ENCODE measurements around the gene ZNF865. TPM values are rescaled to one million over a fixed set of nuclear protein-coding genes. Genes with fewer than 3 reads are reported as not detected.

Gene ZNF865
- total and polyA plus RNA-seq, 2 donors (not counting 1 experiment from before 2014, with no cell fraction given): 11.3 to 22.7 TPM

DNA sequence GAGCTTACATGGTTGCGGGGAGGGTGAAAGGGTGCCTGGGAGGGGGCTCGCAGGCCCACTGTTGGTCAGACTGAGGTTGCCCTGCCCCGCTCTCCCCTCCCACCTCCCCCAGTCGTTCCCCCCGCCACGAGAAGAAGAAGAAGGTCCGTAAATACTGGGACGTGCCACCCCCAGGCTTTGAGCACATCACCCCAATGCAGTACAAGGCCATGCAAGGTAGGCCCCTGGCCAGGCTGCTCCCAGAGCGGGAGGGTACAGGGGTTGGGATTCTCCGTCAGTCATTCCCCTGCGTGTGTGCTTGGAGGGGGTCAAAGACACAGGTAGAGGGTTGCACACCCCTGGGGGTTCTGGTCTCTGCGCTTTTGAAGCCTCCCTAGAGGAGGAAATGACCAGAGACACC is 55.0 kb downstream of the ZNF865 start:
- intact Hi-C loops (cut with micrococcal nuclease): no loop called here
- POLR2A ChIA-PET: no interaction called here
- H3K4me1 Mint-ChIP-seq: peaks cover 52% of the 10 kb centered on the region

DNA sequence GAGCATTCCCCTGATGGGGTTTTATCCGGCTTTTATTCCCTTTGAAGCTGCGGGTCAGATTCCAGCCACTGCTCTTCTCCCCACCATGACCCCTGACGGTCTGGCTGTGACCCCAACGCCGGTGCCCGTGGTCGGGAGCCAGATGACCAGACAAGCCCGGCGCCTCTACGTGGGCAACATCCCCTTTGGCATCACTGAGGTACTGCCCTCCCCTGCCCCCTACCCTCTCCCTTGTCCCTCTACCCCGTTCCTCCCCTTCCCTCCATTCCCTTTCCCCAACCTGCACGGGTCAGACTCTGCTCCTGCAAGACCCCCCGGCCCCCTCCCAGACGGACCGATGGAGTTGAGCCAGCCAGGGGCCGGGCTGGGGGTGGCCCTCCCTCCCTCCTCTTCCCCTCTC is 55.5 kb downstream of the ZNF865 start:
- Histone ChIP-seq H3K36me3 (replicated peaks in 1 of 2; ENCODE audit: control extremely low read depth in 1 of 2, control insufficient read depth in 1 of 2, extremely low read depth in 1 of 2, insufficient read depth in 2 of 2, low read length in 1 of 2) (peaks cover 0 to 75% of the 10 kb centered on the region in 2 experiments), H3K27me3 (replicated peaks in 1 of 4; ENCODE audit: control extremely low read depth in 1 of 4, control insufficient read depth in 3 of 4, insufficient read depth in 4 of 4, low read length in 3 of 4) (no peaks in the 10 kb centered on the region), H3K9me3 (ENCODE audit: control extremely low read depth in 1 of 3, control insufficient read depth in 2 of 3, insufficient read depth in 1 of 3, low read length in 2 of 3) (no peaks in the 10 kb centered on the region), H3K79me2 (ENCODE audit: control insufficient read depth, insufficient read depth, low read length) (peaks cover 99% of the 10 kb centered on the region), H3K4me3 (ENCODE audit: control extremely low read depth in 1 of 5, extremely low read depth in 1 of 5, insufficient read depth in 1 of 5, low read depth in 2 of 5, low read length in 4 of 5) (no peak overlapping the region), H4K20me1 (ENCODE audit: control insufficient read depth, insufficient read depth, low read length, poor library complexity, severe bottlenecking) (peaks cover 96% of the 10 kb centered on the region), H3K9ac (ENCODE audit: low read length) (no peak overlapping the region), H3K27ac (ENCODE audit: low read length in 2 of 2) (no peak overlapping the region), H2AFZ (ENCODE audit: insufficient read depth, low read depth, low read length, poor library complexity, severe bottlenecking) (no peak overlapping the region), H3K4me1 (ENCODE audit: control insufficient read depth in 2 of 2, insufficient read depth in 2 of 2, low read length in 2 of 2) (peaks cover 31 to 37% of the 10 kb centered on the region in 2 donors), H3K4me2 (replicated peaks; ENCODE audit: low read depth, low read length, poor library complexity, severe bottlenecking) (no peak overlapping the region)
- Mint-ChIP-seq H3K4me3 (no peak overlapping the region), H3K27ac (no peak overlapping the region), H3K9me3 (ENCODE audit: insufficient read depth) (no peaks in the 10 kb centered on the region), H3K27me3 (no peaks in the 10 kb centered on the region), H3K4me1 (peaks cover 49% of the 10 kb centered on the region)
- intact Hi-C loops (cut with micrococcal nuclease): no loop called here
- WGBS (ENCODE audit: insufficient coverage): 95% methylated on average over 13 of the region's 16 CpGs
- ATAC-seq (ENCODE audit: low read depth): no peak
- ChIA-PET POLR2A (no interaction called here), CTCF (no interaction called here)
- no peak for DNase-seq
- no peak for TF ChIP-seq EZH2 (IDR thresholded peaks at IDR 0.05; ENCODE audit: borderline replicate concordance, insufficient read depth, low read depth, low read length, poor library complexity, severe bottlenecking)
- TF ChIP-seq, protein P1, sequence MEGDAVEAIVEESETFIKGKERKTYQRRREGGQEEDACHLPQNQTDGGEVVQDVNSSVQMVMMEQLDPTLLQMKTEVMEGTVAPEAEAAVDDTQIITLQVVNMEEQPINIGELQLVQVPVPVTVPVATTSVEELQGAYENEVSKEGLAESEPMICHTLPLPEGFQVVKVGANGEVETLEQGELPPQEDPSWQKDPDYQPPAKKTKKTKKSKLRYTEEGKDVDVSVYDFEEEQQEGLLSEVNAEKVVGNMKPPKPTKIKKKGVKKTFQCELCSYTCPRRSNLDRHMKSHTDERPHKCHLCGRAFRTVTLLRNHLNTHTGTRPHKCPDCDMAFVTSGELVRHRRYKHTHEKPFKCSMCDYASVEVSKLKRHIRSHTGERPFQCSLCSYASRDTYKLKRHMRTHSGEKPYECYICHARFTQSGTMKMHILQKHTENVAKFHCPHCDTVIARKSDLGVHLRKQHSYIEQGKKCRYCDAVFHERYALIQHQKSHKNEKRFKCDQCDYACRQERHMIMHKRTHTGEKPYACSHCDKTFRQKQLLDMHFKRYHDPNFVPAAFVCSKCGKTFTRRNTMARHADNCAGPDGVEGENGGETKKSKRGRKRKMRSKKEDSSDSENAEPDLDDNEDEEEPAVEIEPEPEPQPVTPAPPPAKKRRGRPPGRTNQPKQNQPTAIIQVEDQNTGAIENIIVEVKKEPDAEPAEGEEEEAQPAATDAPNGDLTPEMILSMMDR (IDR thresholded peaks at IDR 0.05): no peak

More for the DNA sequence above, 55.0 kb downstream of the ZNF865 start:
- Histone ChIP-seq H3K4me2 (replicated peaks; ENCODE audit: low read depth, low read length, poor library complexity, severe bottlenecking) (no peak overlapping the region), H3K27ac (ENCODE audit: low read length in 2 of 2) (no peak overlapping the region), H3K36me3 (replicated peaks in 1 of 2; ENCODE audit: control extremely low read depth in 1 of 2, control insufficient read depth in 1 of 2, extremely low read depth in 1 of 2, insufficient read depth in 2 of 2, low read length in 1 of 2) (peaks cover 0 to 74% of the 10 kb centered on the region in 2 experiments), H3K9ac (ENCODE audit: low read length) (no peak overlapping the region), H3K27me3 (replicated peaks in 1 of 4; ENCODE audit: control extremely low read depth in 1 of 4, control insufficient read depth in 3 of 4, insufficient read depth in 4 of 4, low read length in 3 of 4) (no peaks in the 10 kb centered on the region), H3K4me3 (ENCODE audit: control extremely low read depth in 1 of 5, extremely low read depth in 1 of 5, insufficient read depth in 1 of 5, low read depth in 2 of 5, low read length in 4 of 5) (no peak overlapping the region), H2AFZ (ENCODE audit: insufficient read depth, low read depth, low read length, poor library complexity, severe bottlenecking) (no peak overlapping the region), H4K20me1 (ENCODE audit: control insufficient read depth, insufficient read depth, low read length, poor library complexity, severe bottlenecking) (peaks cover 98% of the 10 kb centered on the region), H3K4me1 (ENCODE audit: control insufficient read depth in 2 of 2, insufficient read depth in 2 of 2, low read length in 2 of 2) (peaks cover 34 to 43% of the 10 kb centered on the region in 2 donors), H3K9me3 (ENCODE audit: control extremely low read depth in 1 of 3, control insufficient read depth in 2 of 3, insufficient read depth in 1 of 3, low read length in 2 of 3) (no peaks in the 10 kb centered on the region), H3K79me2 (ENCODE audit: control insufficient read depth, insufficient read depth, low read length) (peaks cover 99% of the 10 kb centered on the region)
- Mint-ChIP-seq H3K27ac (no peak overlapping the region), H3K27me3 (no peaks in the 10 kb centered on the region), H3K9me3 (ENCODE audit: insufficient read depth) (no peaks in the 10 kb centered on the region), H3K4me3 (no peak overlapping the region)
- no peak for ATAC-seq (ENCODE audit: low read depth)
- DNase-seq: no peak
- TF ChIP-seq, protein P1 (IDR thresholded peaks at IDR 0.05): no peak
- no peak for TF ChIP-seq EZH2 (IDR thresholded peaks at IDR 0.05; ENCODE audit: borderline replicate concordance, insufficient read depth, low read depth, low read length, poor library complexity, severe bottlenecking)
- CTCF ChIA-PET: no interaction called here
- WGBS (ENCODE audit: insufficient coverage): 100% methylated on average over 6 of the region's 12 CpGs
